GM18505 (cell line): ENCODE results near the gene WT1.
"Not testable (repeated sequence)": the region's sequence is repeated elsewhere in the genome, so short reads cannot be mapped to it uniquely, and the experiment has no call there.

Experiments
- ATAC-seq: cut with Tn5 transposase; IDR thresholded peaks from one replicate; pipeline ENCODE4 v1.9.1; 2021; ENCODE audit not compliant: unreplicated experiment
- POLR2A ChIP-seq: IDR thresholded peaks from 4 replicates; pipeline ENCODE4 v1.6.1; 2011; ENCODE audit warnings: borderline replicate concordance; ENCODE audit not compliant: insufficient read depth, insufficient read length; ENCODE audit errors: extremely low read depth

Gene WT1

GRCh38 chr11:32382339-32383049 is 52.8 kb downstream of the WT1 start:
- ATAC-seq: no peak
- no peak for TF ChIP-seq POLR2A

GRCh38 chr11:32381179-32381578 is 54.2 kb downstream of the WT1 start:
- no peak for ATAC-seq
- TF ChIP-seq POLR2A: no peak

- TF ChIP-seq POLR2A: no peak
- ATAC-seq: no peak
These were observed 55.6 kb downstream of the WT1 start for GRCh38 chr11:32379719-32380118.

DNA sequence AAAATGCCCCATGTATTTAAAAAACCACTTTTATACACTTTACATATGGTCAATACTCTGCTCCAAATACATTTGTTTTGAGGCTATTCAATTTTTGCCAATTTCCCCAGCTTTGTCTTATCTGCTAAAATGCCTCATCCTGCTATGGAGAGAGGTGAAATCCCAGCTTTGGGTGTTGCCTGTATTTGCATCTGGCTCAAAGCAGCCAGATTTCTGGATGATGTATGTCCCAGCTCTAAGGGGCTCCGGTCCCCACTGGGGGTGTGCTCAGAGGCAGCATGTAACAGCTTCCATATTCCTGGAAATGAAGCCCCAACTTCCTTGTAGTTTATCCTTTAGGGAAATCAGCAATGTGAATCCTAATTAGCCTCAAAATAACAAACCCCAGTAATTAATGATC is 59.5 kb downstream of the WT1 start:
- ATAC-seq: no peak
- TF ChIP-seq POLR2A: no peak

DNA sequence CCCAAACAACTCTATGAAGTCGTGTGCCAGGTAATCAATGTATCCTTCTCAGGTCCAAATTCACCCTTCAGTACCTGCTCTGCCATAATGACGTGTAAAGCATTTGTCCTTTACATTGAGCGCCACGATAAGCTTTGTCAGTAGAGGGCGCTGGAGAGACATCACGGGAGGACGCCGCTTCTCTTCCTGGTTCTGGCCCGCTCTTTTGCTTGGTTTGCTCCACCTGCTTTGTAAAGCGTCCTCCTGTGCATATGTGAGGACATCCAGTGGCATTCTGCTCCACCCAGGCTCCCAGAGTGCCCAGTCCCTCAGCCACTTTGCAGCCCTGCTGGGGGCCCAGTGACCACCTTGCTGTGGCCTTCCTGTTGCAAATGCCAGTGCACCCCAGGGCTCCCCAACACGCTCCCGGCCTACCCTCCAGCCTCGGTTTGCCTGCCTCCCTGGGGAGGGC is 61.1 kb downstream of the WT1 start:
- ATAC-seq: no peak
- no peak for TF ChIP-seq POLR2A

GRCh38 chr11:32369987-32370386 is 65.4 kb downstream of the WT1 start:
- ATAC-seq: not testable (repeated sequence)

DNA sequence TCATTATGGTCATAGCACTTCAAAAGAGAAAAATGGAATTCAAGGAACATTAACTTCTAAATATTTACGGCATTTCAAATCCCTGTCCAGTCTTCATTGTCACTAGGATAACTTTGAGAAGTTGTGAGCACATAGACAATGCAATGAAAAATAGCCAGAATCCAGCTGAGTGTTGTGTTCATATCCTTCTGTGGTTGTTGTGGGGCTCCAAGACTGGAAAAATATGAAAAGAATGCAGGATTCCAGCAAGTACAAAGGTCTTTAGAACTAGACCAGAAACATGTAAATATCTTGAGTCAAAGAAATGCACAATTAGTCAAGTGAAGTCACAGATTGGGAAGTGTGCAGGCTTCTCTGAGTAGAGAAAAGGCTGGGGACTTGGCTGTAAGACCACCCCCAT is 68.7 kb downstream of the WT1 start:
- no peak for ATAC-seq
- TF ChIP-seq POLR2A: no peak

GRCh38 chr11:32365192-32365591 is 70.1 kb downstream of the WT1 start:
- no peak for TF ChIP-seq POLR2A
- no peak for ATAC-seq

- ATAC-seq: no peak
- no peak for TF ChIP-seq POLR2A
These were observed 76.6 kb downstream of the WT1 start for GRCh38 chr11:32358729-32359128.

DNA sequence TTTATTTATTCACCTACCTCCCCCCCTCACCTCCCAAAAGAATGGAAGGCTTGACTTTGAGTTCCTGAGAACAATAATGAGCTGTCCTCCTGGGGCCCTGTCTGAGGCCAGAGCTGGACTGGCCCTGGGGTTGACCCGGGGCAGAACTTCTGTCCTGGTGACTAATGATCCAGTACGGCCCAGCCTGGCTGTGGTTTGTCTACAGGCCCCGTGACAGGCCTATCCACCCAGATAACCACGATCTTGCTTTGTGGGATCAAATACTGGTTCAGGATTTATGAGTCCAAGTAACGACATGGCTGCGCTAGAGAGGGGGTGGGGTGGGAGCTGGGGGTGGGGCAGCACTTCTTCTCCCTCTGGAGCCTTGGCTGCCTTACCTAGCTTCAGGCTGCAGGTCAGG is 81.5 kb downstream of the WT1 start:
- no peak for ATAC-seq
- TF ChIP-seq POLR2A: no peak

DNA sequence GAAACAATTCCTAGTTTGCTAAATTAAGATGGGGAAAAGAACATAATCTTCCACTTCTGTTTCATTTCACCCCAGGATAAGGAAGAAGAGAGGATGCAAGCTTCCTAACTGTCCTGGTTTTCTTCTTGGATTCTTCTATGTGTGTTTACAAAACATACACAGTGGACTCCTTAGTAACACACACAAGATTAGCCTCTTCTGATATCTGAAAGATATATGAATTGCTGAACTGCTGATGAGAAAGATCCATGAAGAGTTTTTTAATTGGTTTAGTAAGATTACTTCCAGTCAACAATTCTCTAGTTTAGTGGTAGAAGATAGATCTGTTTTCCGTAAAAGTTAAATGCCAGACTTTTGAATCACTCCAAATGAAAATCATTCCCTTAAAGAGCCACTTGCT is 86.8 kb downstream of the WT1 start:
- no peak for TF ChIP-seq POLR2A
- no peak for ATAC-seq

DNA sequence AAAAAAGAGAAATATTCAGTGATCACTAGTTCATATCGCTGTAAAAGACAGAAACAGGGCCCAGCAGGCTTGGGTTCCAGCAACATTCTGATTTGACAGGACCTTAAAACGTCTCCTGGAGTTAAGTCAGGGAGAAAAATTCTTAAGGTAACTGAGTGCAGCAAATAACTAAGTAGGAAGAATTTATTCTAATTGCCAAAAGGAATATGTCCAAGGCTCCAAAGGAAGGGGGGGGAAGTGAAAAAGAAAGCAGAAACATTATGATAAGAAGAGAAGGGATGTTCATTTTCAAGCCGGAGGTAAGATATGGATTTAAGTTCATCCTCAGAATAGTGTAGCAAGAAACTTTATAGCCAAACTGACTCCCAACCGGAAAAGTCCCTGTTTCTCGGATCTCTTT is 90.4 kb downstream of the WT1 start:
- TF ChIP-seq POLR2A: no peak
- ATAC-seq: no peak

DNA sequence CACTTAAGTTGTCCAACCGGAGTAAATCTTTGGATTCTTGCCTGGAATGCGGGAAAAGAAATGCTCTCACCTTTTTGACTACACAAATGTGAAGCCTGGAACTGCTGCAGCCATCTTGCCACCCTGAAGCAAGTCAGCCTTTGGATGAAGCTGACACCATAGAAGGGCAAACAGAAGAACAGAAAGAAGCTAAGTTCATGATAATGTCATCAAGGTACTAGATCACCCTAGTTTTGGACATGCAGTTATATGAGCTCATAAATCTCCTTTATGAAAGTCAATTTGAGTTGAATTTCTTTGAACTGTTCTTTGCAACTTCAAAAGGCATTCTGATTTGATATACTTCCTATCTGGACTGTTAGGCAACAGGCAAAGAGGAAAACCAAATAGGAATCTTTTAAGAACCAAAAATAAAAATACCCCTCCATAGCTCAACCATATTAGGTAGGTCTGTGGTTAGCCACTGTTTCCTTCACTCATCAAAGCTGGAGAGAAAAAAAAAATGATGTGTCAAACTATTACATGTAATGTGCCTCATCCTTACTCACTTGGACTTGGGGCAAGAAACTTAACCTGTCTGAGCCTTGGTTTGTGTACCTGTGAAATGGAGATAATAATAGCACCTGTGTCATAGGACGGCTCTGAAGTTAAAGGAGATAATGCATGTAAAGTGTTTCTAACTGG is 91.9 kb downstream of the WT1 start:
- ATAC-seq: no peak
- TF ChIP-seq POLR2A: no peak
